Kidney (tissue), 14 donors: ENCODE measurements around the gene ALDH9A1. TPM values are rescaled to one million over a fixed set of nuclear protein-coding genes. Genes with fewer than 3 reads are reported as not detected.
"Not testable (repeated sequence)": the region's sequence is repeated elsewhere in the genome, so short reads cannot be mapped to it uniquely, and the experiment has no call there.

ENCODE experiments used
- DNase-seq, 5 donors: peaks; one replicate each; pipeline ENCODE4 v3.0.0-alpha.2; 2013 to 2020
- FAIRE-seq: peaks from 2 replicates; lab custom pipeline; 2012; peaks lifted over from hg19 to GRCh38; lab: Jason Lieb, UNC
- H3K27ac ChIP-seq, 2 donors: one replicate each; pipeline ENCODE4 v1.7.0; 2013; ENCODE audit warnings: low read depth in 2 of 2, low read length in 2 of 2, inconsistent platforms in 1 of 2
- H3K27me3 ChIP-seq: one replicate; pipeline ENCODE4 v1.7.1; 2013; ENCODE audit warnings: low read length, inconsistent platforms; ENCODE audit not compliant: control insufficient read depth, insufficient read depth
- H3K36me3 ChIP-seq, 3 donors: one replicate each; pipeline versions ENCODE4 v1.7.0 to v1.7.1; 2013; ENCODE audit warnings: low read length in 3 of 3, control low read depth in 1 of 3, inconsistent platforms in 1 of 3; ENCODE audit not compliant: insufficient read depth in 3 of 3, control insufficient read depth in 2 of 3
- H3K4me1 ChIP-seq, 3 donors: one replicate each; pipeline versions ENCODE4 v1.7.0 to v1.7.1; 2013; ENCODE audit warnings: low read length in 3 of 3, inconsistent platforms in 1 of 3, low read depth in 1 of 3; ENCODE audit not compliant: control insufficient read depth in 2 of 3, insufficient read depth in 2 of 3
- H3K4me3 ChIP-seq, 3 donors: one replicate each; pipeline versions ENCODE4 v1.7.0 to v1.8.1; 2013; ENCODE audit warnings: low read length in 3 of 3, control low read depth in 1 of 3, inconsistent platforms in 1 of 3
- H3K9ac ChIP-seq, 3 donors: one replicate each; pipeline versions ENCODE4 v1.7.0 to v1.7.1; 2013; ENCODE audit warnings: low read length in 3 of 3, control low read depth in 1 of 3, inconsistent platforms in 1 of 3
- H3K9me3 ChIP-seq, 3 donors: one replicate each; pipeline versions ENCODE4 v1.7.0 to v1.7.1; 2013; ENCODE audit warnings: low read length in 3 of 3, control low read depth in 1 of 3, inconsistent platforms in 1 of 3; ENCODE audit not compliant: control insufficient read depth in 2 of 3, insufficient read depth in 1 of 3
- intact Hi-C: fragments of 100-400 bp; cut with DNase I; formaldehyde crosslinking; loops from one replicate; pipeline ENCODE4 v1.11.1; 2022
- polyA plus RNA-seq: library from polyadenylated mRNA; stranded (reverse); fragments of 350-450 nt; fragmentation: Illumina TruSeq; extraction: RNeasy Lipid Tissue Mini Kit (QIAGEN cat#74804); gene quantifications from one replicate; pipeline ENCODE4 v1.2.3, GENCODE V29; 2014; ENCODE audit warnings: low read depth, low replicate concordance; ENCODE audit not compliant: insufficient read depth
- total RNA-seq: library from RNA; stranded (reverse); fragmentation: NEBNext Ultra II Directional; extraction: Animal tissue kit (Norgen Biotek cat#: 25700); gene quantifications from one replicate; pipeline ENCODE4 v1.2.1, GENCODE V29; 2021
- TF ChIP-seq, protein P1 (sequence below): IDR thresholded peaks from 3 replicates; pipeline ENCODE4 v1.5.1; 2012; ENCODE audit warnings: mild to moderate bottlenecking, moderate library complexity, borderline replicate concordance; ENCODE audit not compliant: insufficient read depth; ENCODE audit errors: extremely low read depth
- donor health status: control.
- donor health status: control.
- donor health status: control.
- donor health status: control.
- donor health status: control.
- donor health status: DM: yes; HTN: yes; CAD: no.
- donor health status: Normal renal cell carcinoma (clear cell type).

Gene ALDH9A1
- total and polyA plus RNA-seq, 2 donors from 2014 or later = 70.7 to 77.2 TPM

GRCh38 chr1:165641231-165641987 is 57.0 kb downstream of the ALDH9A1 start:
- H3K9me3 ChIP-seq = no peaks in the 10 kb centered on the region
- peaks cover 0 to 3% (median 0%) of the 10 kb centered on the region in 3 donors for H3K36me3 ChIP-seq
- peak overlapping the region in 1 of 2 donors; percentile 17 for H3K27ac ChIP-seq
- TF ChIP-seq, protein P1, sequence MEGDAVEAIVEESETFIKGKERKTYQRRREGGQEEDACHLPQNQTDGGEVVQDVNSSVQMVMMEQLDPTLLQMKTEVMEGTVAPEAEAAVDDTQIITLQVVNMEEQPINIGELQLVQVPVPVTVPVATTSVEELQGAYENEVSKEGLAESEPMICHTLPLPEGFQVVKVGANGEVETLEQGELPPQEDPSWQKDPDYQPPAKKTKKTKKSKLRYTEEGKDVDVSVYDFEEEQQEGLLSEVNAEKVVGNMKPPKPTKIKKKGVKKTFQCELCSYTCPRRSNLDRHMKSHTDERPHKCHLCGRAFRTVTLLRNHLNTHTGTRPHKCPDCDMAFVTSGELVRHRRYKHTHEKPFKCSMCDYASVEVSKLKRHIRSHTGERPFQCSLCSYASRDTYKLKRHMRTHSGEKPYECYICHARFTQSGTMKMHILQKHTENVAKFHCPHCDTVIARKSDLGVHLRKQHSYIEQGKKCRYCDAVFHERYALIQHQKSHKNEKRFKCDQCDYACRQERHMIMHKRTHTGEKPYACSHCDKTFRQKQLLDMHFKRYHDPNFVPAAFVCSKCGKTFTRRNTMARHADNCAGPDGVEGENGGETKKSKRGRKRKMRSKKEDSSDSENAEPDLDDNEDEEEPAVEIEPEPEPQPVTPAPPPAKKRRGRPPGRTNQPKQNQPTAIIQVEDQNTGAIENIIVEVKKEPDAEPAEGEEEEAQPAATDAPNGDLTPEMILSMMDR = no peak
- intact Hi-C loops = no loop called here
- H3K9ac ChIP-seq = no peak overlapping the region
- H3K4me3 ChIP-seq = no peak overlapping the region
- no peak for FAIRE-seq
- DNase-seq = no peak
- H3K4me1 ChIP-seq = peaks cover 0 to 41% (median 26%) of the 10 kb centered on the region in 3 donors
- H3K27me3 ChIP-seq = no peaks in the 10 kb centered on the region

GRCh38 chr1:165639821-165640623 is 58.3 kb downstream of the ALDH9A1 start:
- intact Hi-C loops = no loop called here
- no peak for FAIRE-seq
- peak overlapping the region in 1 of 2 donors; percentile 37 for H3K27ac ChIP-seq

DNA sequence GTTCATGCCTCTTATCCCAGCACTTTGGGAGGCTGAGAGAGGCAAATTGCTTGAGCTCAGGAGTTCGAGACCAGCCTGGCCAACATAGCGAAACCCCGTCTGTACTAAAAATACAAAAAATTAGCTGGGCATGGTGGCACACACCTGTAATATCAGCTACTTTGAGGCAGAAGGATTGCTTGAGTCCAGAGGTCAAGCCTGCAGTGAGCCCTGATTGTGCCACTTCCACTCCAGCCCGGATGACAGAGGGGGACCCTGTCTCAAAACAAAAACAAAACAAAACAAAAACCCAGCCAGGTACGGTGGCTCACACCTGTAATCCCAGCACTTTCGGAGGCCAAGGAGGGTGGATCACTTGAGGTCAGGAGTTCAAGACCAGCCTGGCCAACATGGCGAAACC is 60.2 kb downstream of the ALDH9A1 start:
- H3K27me3 ChIP-seq, FAIRE-seq, intact Hi-C loops, H3K36me3 ChIP-seq, H3K9me3 ChIP-seq, H3K4me3 ChIP-seq, DNase-seq: not testable (repeated sequence)
- H3K27ac ChIP-seq = peak overlapping the region; percentile 77 to 95
- H3K9ac ChIP-seq = peak overlapping the region in 1 of 3 donors; percentile 22
- H3K4me1 ChIP-seq = peaks cover 6 to 40% (median 32%) of the 10 kb centered on the region in 3 donors

More at GRCh38 chr1:165639821-165640623, 58.3 kb downstream of the ALDH9A1 start:
- Histone ChIP-seq H3K27me3 (no peaks in the 10 kb centered on the region), H3K36me3 (peaks cover 0 to 3% (median 0%) of the 10 kb centered on the region in 3 donors), H3K4me1 (peaks cover 0 to 34% (median 22%) of the 10 kb centered on the region in 3 donors), H3K9me3 (no peaks in the 10 kb centered on the region), H3K9ac (no peak overlapping the region), H3K4me3 (no peak overlapping the region)
- TF ChIP-seq, protein P1 = no peak
- no peak for DNase-seq

GRCh38 chr1:165637427-165637826 is 60.9 kb downstream of the ALDH9A1 start:
- peaks cover 6 to 38% (median 33%) of the 10 kb centered on the region in 3 donors for H3K4me1 ChIP-seq
- intact Hi-C loops = no loop called here
- peak overlapping the region in 1 of 3 donors; percentile 21 for H3K4me3 ChIP-seq
- H3K27me3 ChIP-seq = no peaks in the 10 kb centered on the region
- peak overlapping the region; percentile 77 to 95 for H3K27ac ChIP-seq
- FAIRE-seq = peak; percentile 42
- TF ChIP-seq, protein P1 = no peak
- H3K9me3 ChIP-seq = no peaks in the 10 kb centered on the region
- peak in 1 of 5 donors; percentile 21 for DNase-seq
- H3K9ac ChIP-seq = peak overlapping the region in 1 of 3 donors; percentile 22
- peaks cover 0 to 3% (median 0%) of the 10 kb centered on the region in 3 donors for H3K36me3 ChIP-seq
